ENCODE measurements around the gene GBGT1.
A peak's percentile ranks its signal among the peaks of the same experiment; 100 is the strongest.

GBGT1 gene

DNA sequence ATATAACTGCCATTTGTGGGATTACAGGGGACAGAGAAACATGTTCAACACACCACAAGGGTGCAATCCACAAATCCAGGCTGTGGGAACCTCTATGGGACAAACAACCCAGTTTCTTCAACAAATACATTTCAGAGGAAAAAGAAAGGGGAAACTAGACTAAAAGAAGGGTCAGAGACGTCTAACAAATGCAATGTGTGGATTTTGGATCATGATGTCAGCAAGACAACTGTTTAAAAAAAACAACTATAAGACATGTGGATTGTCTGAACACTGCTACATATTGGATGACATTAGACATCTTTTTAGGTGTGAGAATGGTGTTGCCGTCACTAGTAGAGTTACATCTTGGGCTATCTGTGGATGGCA lies 38.8 kb downstream of the GBGT1 start:
- no peak for DNase-seq

DNA sequence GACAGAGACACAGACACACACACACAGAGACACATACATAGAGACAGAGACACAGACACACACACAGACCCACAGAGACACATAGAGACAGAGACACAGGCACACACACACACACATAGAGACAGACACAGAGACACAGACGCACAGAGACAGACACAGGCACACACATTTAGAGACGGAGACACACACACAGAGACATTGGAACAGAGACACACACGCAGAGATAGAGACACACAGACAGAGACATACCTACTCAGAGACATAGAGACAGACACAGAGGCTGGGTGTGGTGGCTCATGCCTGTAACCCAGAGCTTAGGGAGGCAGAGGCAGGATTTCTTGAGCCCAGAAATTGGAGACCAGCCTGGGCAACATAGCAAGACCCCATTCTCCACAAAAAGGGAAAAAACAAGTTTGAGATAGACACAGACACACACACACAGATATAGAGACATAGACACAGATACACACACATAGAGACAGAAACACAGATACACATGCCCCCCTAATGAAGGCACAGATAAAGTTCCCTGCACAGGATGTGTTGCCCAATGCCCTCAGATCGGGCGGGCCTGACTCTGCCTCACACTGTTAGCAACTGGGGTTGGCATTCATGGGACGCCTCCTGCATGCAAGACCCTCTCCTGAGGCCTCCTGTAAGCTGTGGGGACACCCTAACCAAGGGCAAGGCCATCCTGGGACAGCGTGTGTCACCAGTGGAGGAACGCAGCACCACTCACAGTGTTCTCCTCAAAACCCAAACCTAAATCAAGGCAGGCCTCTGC lies 39.4 kb downstream of the GBGT1 start:
- DNase-seq: peak; percentile 24

- no peak for DNase-seq
Measured at GRCh38 chr9:133122935-133123611, 40.6 kb downstream of the GBGT1 start.

DNA sequence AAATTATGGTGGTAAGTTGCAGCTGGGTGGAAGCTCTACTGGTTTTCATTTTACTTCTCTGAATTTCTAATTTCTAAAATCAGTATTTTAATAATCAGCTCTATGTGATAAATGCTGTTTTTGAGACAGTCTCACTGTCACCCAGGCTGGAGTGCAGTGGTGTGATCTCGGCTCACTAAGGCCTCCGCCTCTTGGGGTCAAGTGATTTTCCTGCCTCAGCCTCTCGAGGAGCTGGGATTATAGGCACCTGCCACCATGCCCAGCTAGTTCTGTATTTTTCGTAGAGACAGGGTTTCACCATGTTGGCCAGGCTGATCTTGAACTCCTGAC lies 41.1 kb downstream of the GBGT1 start:
- DNase-seq: no peak

GRCh38 chr9:133121915-133122550 lies 41.7 kb downstream of the GBGT1 start:
- peak; percentile 83 for DNase-seq

- peak; percentile 98 for DNase-seq
Measured at GRCh38 chr9:133121198-133121914, 42.4 kb downstream of the GBGT1 start, which contains the start of gene RALGDS. Gene RALGDS (minus strand): TSS chr9:133121240. CDS start chr9:133121154, 86 bp downstream.

DNA sequence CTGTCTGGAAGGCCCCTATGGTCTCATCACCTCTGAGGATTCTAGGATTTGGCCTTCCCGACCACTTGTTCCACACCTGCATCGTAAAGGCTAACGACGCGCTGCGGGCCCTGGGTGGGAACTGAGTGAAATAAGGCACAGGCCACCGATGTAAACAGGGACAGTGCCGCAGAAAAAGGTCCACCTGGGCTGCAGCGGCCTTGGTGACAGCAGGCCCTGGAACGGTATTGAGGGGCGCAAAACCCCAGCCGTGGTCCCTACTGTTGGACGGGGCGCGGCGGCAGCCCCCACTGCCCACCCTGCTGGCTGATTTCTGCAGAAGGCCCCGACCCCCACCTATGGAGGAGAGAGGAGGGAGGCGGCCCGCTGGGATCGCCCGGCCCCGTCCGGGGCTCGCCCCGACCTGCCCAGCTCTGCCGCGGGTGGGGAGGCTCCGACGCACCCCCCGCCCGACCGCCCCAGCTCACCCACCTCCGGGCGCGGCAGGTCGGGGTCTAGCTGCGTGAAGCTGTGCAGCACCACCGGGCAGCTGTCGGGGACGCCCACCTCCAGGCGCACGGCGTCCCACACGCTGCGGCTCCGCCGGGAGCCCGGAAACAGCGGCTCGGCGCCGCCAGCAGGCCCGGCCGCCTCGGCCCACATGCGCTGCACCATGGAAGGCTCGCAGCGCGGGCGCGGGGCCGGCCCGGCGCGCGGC lies 43.1 kb downstream of the GBGT1 start:
- DNase-seq: no peak

- DNase-seq: no peak
Measured at GRCh38 chr9:133119846-133120500, 43.7 kb downstream of the GBGT1 start.

GRCh38 chr9:133119103-133119845 lies 44.4 kb downstream of the GBGT1 start:
- no peak for DNase-seq

DNA sequence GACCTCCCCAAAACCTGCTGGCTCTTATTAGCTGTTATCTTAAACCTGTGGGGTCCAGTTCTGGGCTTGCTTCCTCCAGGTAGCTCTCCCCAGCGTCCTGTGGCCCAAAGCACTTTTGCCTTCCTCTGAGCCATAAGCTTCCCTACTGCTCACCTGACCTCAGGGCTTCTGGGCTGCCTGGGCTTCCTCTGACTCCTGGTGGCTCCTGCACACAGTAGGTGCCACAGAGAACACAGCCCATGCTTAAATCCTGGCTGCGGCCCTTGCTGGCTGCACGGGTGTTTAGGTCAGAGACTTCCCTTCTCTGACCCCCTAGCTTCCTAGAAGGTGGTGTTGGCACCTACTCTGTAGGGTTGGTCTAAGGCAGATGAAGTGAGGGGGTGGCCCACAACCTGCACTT lies 45.1 kb downstream of the GBGT1 start:
- DNase-seq: no peak

DNA sequence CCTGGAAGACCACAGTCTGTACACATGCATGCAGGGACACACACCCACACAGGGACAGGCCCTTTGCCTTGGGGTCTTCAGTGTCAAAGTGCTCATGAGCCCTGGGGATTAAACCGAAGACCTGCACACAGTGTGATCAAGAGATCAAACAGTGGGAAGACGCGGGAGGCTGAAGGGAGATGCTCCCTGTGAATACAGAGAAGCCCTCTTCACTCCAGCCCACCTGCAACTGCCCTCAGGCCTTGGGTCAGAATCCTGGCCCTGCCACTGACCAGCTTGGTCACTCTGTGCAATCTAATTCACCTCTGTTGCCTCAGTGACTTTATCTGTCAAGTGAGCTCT lies 45.6 kb downstream of the GBGT1 start:
- no peak for DNase-seq

GRCh38 chr9:133117271-133118178 lies 46.2 kb downstream of the GBGT1 start:
- DNase-seq: peak; percentile 1

DNA sequence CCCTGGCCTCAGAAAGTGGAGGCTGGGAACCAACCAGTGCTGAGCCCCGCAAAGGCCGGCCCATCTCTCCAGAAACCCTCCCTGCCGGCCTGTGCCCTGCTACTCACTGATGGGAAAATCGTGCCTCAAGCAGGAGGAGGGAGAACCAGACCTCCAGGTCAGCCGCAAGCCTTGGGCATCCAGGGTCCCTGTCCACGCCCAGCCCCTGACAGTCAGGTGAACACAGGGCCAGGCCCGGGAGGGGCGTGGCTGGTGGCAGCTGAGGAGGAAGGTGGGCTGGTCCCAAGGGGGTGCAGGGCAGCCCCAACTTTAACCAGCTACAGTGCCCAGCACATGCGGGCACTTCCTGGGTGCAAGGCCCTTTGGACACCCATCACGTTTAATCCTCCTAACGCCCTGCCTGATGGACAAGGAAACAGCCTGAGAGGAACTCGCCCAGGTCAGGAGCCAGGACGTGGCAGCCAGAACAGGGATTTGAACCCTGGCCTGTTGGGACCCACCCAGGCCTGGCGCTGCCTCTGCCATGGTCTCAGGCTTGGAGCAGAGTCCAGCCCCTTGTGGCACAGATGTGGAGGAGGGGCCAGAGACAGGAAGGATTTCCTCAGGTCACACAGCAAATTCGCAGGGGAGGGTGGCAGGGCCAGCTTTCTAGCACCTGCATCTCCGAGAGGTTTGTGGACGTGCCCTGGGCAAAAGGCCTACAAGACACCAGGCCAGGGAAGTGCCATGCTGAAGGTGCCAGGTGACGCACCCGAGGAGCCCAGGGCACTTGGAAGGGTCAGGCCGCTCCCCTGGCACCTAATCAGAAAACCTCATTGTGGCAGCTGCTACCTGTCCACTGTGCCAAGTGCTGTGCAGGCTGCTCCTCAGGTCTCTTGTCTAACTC lies 47.1 kb downstream of the GBGT1 start:
- no peak for DNase-seq

- no peak for DNase-seq
Measured at GRCh38 chr9:133115604-133116345, 47.9 kb downstream of the GBGT1 start.

GRCh38 chr9:133114886-133115603 lies 48.7 kb downstream of the GBGT1 start:
- no peak for DNase-seq

GRCh38 chr9:133113949-133114885 lies 49.5 kb downstream of the GBGT1 start:
- DNase-seq: peak; percentile 19

Data from GF-D8 (cell line).